ENCODE results near the gene RFX4.

DNA sequence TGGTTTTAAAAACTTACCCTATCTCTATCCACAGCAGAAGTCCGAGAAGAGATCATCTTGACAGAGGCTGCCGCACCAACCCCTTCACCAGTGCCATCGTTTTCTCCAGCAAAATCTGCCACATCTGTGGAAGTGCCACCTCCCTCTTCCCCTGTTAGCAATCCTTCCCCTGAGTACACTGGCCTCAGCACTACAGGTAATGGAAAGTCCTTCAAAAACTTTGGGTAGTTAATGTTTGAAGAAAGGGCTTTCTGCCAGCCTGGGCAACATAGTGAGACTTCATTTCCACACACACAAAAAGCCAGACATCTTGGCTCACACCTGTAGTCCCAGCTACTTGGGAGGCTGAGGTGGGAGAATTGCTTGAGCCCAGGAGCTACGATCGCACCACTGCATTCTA lies 150.1 kb downstream of the RFX4 start:
- TF ChIP-seq POLR2AphosphoS5 (IDR thresholded peaks at IDR 0.05) (no peak), EP300 (IDR thresholded peaks at IDR 0.05) (no peak), POLR2A (IDR thresholded peaks at IDR 0.05) (no peak)
- TF ChIP-seq, protein P1, sequence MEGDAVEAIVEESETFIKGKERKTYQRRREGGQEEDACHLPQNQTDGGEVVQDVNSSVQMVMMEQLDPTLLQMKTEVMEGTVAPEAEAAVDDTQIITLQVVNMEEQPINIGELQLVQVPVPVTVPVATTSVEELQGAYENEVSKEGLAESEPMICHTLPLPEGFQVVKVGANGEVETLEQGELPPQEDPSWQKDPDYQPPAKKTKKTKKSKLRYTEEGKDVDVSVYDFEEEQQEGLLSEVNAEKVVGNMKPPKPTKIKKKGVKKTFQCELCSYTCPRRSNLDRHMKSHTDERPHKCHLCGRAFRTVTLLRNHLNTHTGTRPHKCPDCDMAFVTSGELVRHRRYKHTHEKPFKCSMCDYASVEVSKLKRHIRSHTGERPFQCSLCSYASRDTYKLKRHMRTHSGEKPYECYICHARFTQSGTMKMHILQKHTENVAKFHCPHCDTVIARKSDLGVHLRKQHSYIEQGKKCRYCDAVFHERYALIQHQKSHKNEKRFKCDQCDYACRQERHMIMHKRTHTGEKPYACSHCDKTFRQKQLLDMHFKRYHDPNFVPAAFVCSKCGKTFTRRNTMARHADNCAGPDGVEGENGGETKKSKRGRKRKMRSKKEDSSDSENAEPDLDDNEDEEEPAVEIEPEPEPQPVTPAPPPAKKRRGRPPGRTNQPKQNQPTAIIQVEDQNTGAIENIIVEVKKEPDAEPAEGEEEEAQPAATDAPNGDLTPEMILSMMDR (IDR thresholded peaks at IDR 0.05) = no peak
